ENCODE data around the gene ABHD12.

ABHD12 gene

GRCh38 chr20:25258828-25259227, 131.8 kb downstream of the ABHD12 start:
- no peak for DNase-seq (ENCODE audit: low spot score)

GRCh38 chr20:25258476-25258805, 132.2 kb downstream of the ABHD12 start:
- no peak for DNase-seq (ENCODE audit: low spot score)

- no peak for DNase-seq (ENCODE audit: low spot score)
Observed at GRCh38 chr20:25257756-25258475, 132.7 kb downstream of the ABHD12 start.

- DNase-seq (ENCODE audit: low spot score): no peak
Observed at GRCh38 chr20:25257130-25257529, 133.5 kb downstream of the ABHD12 start.

GRCh38 chr20:25256226-25256859, 134.3 kb downstream of the ABHD12 start:
- DNase-seq (ENCODE audit: low spot score): no peak

- peak; percentile 91 for DNase-seq (ENCODE audit: low spot score)
Observed at GRCh38 chr20:25254986-25255680, 135.5 kb downstream of the ABHD12 start.

- peak; percentile 97 for DNase-seq (ENCODE audit: low spot score)
Observed at GRCh38 chr20:25254571-25254970, 136.1 kb downstream of the ABHD12 start.

- DNase-seq (ENCODE audit: low spot score): no peak
Observed at GRCh38 chr20:25253606-25254275, 136.9 kb downstream of the ABHD12 start.

GRCh38 chr20:25252686-25253421, 137.8 kb downstream of the ABHD12 start:
- DNase-seq (ENCODE audit: low spot score): no peak

- DNase-seq (ENCODE audit: low spot score): no peak
Observed at GRCh38 chr20:25252230-25252651, 138.4 kb downstream of the ABHD12 start.

- DNase-seq (ENCODE audit: low spot score): no peak
Observed at GRCh38 chr20:25251558-25251957, 139.1 kb downstream of the ABHD12 start.

GRCh38 chr20:25251019-25251418, 139.6 kb downstream of the ABHD12 start:
- DNase-seq (ENCODE audit: low spot score): no peak

GRCh38 chr20:25250508-25250907, 140.1 kb downstream of the ABHD12 start:
- DNase-seq (ENCODE audit: low spot score): no peak

Small RNAs within 50 kb of the gene (small RNA-seq; reads per million reads assigned to genes)
- gene AL121772.2: 0 to 0.03 reads per million in 2 experiments
